Retina (tissue), 1 donor: ENCODE measurements around the gene NTF3.

Experiments used
- DNase-seq: peaks from one replicate; pipeline ENCODE4 v3.0.0-alpha.2; 2016

The NTF3 gene

DNA sequence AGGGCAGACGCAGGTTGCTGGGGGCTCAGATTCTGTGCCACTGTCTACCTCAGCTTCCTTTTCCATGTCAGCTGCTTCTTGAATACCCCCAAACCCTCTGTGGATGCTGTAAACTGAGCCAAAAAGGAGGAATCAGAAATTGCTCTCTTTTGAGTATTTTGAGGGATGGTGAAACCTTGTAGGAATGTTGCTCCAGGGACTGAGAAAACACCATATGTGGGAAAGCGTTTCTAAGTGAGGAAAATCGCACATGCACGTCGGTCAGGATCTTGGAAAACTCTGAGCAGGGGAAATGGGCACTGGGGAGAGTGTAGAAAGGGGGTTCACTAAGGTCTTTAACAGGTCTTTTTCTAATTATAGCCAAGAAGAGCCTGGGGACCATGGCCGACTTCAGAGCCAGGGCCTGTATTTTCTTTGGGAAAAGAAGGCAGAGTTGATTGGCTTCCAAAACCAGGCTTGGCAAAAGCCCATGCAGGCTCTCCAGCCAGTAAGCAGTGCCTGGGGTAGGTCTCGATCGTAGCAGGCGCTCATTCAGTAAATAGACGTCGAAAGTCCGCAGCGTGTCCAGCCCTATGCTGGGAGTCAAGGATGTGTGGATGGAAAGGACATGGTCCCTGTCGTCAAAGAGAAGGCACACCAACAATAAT is 58.0 kb downstream of the NTF3 start:
- DNase-seq = no peak

DNA sequence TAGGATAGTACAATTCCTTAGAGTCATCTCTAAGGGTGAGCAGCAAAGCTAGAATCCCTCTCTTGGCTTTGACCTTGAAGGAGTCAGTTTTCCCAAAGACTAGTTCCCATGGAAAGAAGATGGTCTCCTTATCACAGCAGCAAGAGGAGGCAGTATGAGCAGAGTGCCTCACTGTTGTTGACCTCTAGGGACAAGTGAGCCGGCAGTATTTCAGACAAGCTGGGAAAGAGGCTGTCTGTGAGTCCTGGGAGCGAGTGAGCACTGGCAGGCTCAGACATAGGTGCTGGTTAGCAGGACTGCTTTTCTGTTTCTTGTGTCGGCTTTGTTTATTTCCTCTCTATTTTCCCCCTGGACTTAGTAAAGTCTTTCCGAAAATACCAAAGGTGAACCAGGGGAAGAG is 60.7 kb downstream of the NTF3 start:
- no peak for DNase-seq

DNA sequence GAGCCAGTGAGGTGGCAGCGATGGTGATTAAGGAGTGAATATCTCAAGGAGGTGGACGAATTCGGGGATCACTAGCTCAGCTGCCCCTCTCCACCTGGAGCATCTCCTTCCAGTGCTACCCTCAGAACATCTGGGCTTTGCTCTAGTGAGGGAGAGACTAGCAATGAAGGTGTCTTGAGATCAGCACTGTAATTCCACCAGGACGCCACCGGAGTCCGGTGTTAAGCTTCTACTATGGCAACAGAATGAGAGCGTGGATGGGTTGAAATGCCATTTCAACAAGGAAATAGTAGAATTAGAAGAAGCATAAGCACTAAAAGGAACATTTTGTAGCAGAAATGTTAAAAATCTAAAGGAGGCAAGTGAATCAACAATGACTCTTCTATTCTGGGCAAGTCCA is 61.1 kb downstream of the NTF3 start:
- no peak for DNase-seq

GRCh38 chr12:5494343-5494742 is 62.4 kb downstream of the NTF3 start:
- no peak for DNase-seq

DNA sequence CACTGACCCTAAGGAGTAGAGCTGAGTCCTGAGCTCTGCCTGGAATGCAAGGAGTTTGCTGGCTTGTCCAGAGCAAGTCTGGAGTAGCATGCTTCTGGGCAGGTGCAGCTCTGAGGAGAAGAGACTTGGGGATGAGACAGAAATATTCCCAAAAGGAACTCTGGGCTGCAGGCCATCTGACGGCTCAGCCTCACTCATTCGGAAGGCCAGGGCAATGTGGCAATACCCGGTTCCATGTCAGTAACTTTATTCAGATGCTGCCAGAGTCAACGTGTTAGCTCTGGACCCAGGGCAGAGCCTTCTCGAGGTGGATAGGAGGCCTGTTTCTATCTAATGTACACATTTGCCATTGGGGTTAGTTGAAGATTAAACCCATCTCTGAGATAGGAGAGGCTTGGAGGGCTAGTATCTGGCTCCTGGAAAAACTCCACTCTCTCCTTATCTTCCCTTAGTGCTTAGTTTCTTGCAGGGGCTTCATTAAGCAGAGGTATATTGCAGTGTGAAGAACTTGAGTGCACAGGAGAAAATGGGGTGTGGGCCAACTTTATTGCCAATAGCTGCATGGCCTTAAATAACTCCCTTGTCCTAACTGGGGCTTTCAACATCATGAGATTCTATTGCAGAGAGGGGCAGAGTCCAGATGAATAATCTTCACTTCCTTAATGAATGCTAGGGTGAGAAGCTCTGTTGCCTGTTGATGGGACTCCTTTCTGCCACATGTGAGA is 65.6 kb downstream of the NTF3 start:
- DNase-seq = no peak

- DNase-seq = no peak
Measured at GRCh38 chr12:5498076-5498475, 66.2 kb downstream of the NTF3 start.

GRCh38 chr12:5498806-5499205 is 66.9 kb downstream of the NTF3 start:
- DNase-seq = no peak

DNA sequence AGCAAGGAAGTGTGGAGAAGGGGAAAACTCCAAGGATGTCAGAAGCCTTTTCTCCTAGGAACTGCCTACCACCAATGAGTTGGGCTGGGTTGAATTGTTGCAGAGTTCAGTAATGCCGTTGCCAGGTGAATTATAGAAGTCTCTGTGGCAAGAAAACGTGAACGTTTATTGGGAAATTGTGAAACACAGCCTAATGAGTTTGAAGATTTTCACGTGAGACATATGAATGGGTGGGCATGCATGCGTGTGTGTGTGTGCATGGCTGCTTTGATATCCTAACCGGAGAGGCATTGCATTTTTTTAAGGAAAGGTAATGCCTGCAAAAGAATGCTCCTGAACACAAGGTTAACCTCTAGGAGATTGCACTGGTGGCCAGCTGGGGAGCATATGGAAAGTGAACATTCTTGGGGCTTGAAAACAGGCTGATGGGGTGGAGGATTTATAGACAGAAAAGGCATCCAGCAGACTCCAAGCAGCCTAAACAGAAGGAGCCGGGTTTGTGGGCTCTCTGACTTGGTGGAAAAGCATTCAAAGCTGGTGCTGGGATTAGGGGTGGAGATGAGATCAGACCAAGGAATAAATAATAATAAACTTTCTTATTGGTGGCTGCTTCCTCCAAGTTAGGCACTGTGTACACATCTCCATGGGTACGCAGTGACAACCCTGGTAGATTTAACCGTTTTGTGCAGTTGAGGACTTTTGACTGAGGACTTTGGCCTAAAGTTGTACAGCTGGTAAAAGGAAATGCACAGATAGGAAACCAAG is 67.8 kb downstream of the NTF3 start:
- DNase-seq = no peak

DNA sequence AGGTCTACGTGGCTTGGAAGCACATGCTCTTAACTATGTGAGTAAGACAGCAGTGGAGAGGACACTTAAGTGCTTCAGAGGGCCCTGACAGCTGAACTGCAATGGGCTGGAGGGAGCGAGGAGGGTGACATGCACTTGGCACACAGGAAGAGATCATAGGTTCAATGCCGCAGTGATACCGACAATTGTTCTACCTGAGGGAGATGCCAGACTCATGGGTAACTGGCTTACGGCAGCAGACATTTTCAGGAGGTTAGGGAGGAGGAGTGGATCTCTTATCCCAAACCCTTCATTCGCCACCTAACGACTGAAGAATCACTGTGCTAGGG is 68.4 kb downstream of the NTF3 start:
- DNase-seq = no peak

DNA sequence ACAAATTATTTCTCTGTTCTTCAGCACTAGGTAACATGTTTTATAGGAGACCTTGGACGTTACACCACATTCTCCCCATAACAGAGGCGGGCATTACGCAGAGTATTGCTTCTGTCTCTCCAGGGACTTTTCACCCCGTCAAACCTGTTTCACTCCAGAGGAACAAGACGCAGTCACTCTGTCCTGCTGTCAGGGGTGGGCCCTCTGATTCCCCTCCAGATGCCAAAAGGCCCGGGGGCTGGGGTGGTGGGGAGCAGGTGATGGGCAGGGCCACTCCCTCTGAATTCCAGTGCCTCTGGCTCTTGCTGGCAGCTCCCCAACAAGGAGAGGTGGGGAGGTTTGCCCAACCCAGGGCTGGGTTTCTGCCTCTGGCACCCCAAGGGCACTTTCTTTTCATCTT is 71.9 kb downstream of the NTF3 start:
- no peak for DNase-seq

DNA sequence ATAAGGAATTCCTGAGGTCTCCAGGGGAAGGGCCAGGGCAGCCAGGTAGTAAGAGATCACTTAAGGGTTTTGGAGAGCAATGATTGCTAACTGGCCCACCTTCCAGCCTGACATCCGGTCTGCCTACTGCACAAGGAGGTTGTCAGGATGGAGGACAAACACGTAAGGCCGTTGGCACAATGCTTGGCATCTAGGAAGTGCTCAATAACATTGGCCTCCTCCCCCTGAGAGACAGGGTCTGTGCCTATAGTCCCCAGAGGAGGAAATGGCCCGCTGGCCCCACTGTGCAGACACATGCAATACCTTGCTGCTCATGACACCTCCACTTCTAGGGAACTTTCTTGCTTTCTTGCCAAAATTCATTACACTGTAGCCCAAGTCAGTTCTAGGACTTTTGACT is 73.2 kb downstream of the NTF3 start:
- DNase-seq = no peak

DNA sequence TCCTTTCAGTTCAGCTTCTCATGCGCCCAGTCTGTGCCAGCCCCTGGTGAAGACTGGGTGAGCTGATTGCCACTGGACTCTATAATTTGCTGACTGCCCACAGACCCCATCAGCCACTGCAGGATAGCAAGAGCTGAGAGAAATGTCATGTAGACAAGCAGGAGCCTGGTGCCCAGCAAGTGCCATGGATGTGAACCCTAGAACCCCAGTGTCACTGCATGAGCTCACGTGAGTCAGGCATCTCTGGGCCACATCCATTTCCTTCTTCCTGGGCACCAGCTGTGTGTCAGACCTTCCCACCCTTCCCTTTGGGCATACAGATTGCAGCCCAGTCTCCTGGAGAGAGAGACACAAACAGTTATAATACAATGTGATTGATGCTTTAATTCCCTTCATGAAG is 73.8 kb downstream of the NTF3 start:
- DNase-seq = no peak

GRCh38 chr12:5506295-5506694 is 74.4 kb downstream of the NTF3 start:
- DNase-seq = no peak

GRCh38 chr12:5506821-5507231 is 74.9 kb downstream of the NTF3 start:
- DNase-seq = no peak

GRCh38 chr12:5507401-5507935 is 75.6 kb downstream of the NTF3 start:
- no peak for DNase-seq

- DNase-seq = no peak
Measured at GRCh38 chr12:5507944-5508343, 76.0 kb downstream of the NTF3 start.

DNA sequence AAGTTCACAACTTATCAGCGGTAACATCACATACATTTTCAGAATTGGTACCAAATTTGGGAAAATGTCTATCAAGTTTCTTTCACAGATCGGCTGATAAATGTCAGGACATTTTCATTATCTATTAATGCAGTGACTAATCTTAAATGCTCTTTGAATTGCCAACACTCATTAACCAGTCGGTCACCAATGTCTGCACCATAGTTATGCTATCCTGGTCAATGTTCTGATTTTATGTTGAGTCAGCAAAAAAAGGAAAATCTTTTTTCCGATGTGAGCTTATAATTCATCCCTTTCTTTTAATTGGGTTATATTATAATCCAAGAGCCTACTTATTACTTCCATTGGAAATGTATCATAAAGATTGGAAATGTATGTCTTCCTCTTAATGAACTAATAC is 77.2 kb downstream of the NTF3 start:
- DNase-seq = no peak

- no peak for DNase-seq
Measured at GRCh38 chr12:5509557-5509956, 77.6 kb downstream of the NTF3 start.

- no peak for DNase-seq
Measured at GRCh38 chr12:5510251-5510805, 78.4 kb downstream of the NTF3 start.

DNA sequence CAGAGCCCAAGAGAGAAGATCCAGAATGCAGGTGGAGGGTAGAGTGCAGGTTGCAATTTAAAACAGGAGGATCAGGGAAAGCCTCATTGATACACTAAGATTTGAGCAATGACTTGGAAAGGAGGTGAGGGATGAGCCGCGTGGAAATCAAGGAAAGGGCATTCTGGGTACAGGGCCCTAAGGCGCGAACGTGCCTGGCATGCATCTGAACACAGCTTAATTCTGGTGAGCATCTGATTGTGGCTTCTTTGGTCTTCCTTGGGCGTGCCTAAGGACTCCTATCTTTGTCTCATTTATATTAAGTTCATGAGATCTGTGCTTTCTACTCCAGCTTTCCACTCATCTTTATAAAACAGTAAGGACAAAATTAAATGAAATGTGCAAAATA is 79.3 kb downstream of the NTF3 start:
- no peak for DNase-seq

DNA sequence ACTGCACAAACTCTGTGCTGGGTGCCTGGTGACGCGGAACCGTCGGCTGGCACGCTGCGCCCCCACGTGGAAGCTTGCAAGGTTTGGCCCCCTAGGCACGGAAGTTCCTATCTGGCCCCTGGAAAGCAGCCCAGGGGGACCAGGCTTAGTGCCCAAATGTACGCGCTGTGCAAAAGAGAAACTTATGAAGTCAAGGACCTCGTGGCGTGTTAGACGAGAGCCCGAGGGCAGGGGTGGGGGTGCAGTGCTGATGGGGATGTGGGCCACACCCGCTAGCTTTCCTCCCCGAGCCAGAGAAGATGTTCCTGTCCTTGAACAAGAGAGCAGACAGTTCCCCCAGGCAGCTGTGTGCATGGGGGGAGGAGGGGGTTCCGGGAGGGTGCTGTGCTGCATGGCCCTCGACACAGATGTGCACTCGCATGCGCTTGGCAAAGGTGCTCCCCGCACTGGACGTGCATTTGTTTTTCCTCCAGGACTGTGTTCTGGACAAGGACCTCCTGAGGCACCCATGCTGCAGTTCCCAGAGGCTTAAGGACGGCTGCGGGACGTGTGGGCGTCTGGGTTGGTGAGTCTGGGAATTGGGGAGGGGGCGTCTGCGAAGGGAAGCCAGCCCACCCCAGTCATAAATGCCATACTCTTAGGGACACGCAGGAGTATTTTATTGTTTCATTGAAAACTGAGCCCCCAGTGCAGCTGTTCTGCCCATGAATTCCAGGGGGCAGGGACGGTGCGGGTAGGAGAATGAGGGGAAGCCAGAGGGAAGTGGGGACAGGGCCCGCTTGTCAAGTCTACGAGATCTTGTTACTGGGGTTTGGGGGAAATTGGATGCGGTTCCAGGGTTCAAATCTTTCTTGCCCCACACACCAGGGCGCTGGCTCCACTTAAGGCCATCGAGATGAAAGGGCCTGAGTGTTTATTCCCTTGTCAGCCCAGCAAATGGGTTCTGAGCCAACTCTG is 80.0 kb downstream of the NTF3 start:
- no peak for DNase-seq

- DNase-seq = no peak
Measured at GRCh38 chr12:5512601-5512970, 80.7 kb downstream of the NTF3 start.

- no peak for DNase-seq
Measured at GRCh38 chr12:5513406-5513805, 81.5 kb downstream of the NTF3 start.
